ENCODE results near the gene KCNJ6. TPM values are rescaled to one million over a fixed set of nuclear protein-coding genes. Genes with fewer than 3 reads are reported as not detected.

Gene KCNJ6
- total RNA-seq, 1 donor from 2014 or later: not detected

GRCh38 chr21:37561941-37562919 is 354.0 kb downstream of the KCNJ6 start:
- H3K27me3 ChIP-seq: no peaks in the 10 kb centered on the region
- peak in 1 of 2 donors; percentile 47 for DNase-seq (ENCODE audit: extremely low spot score in 2 of 2)
- no peak overlapping the region for H3K27ac ChIP-seq
- H3K4me1 ChIP-seq: peaks cover 14% of the 10 kb centered on the region
- H3K36me3 ChIP-seq: no peaks in the 10 kb centered on the region
- intact Hi-C loops (cut with DNase I): loop anchor here (10.0 kb wide), 2 partner anchors 197 to 297 kb away; partner anchors contain the start of genes DYRK1A and VPS26C
- TF ChIP-seq CTCF (IDR thresholded peaks at IDR 0.05): no peak
- TF ChIP-seq POLR2A (IDR thresholded peaks at IDR 0.05): no peak
- H3K4me3 ChIP-seq: no peak overlapping the region
- H3K9me3 ChIP-seq: no peaks in the 10 kb centered on the region

GRCh38 chr21:37561506-37561905 is 354.8 kb downstream of the KCNJ6 start:
- no peaks in the 10 kb centered on the region for H3K36me3 ChIP-seq
- no peak for TF ChIP-seq CTCF (IDR thresholded peaks at IDR 0.05)
- TF ChIP-seq POLR2A (IDR thresholded peaks at IDR 0.05): no peak
- no peak for TF ChIP-seq POLR2AphosphoS5 (IDR thresholded peaks at IDR 0.05; ENCODE audit: insufficient read depth in 1 of 2, low read depth in 1 of 2)
- H3K27me3 ChIP-seq: no peaks in the 10 kb centered on the region
- H3K4me1 ChIP-seq: peaks cover 14% of the 10 kb centered on the region
- H3K4me3 ChIP-seq: no peak overlapping the region
- H3K9me3 ChIP-seq: no peaks in the 10 kb centered on the region
- no peak overlapping the region for H3K27ac ChIP-seq
- peak in 1 of 2 donors; percentile 52 for DNase-seq (ENCODE audit: extremely low spot score in 2 of 2)
- intact Hi-C loops (cut with DNase I): loop anchor here (10.0 kb wide), 2 partner anchors 197 to 297 kb away; partner anchors contain the start of genes DYRK1A and VPS26C

- Histone ChIP-seq H3K4me1 (peaks cover 14% of the 10 kb centered on the region), H3K9me3 (no peaks in the 10 kb centered on the region)
- intact Hi-C loops (cut with DNase I): loop anchor here (10.0 kb wide), 2 partner anchors 196 to 296 kb away; partner anchors contain the start of genes DYRK1A and VPS26C
These were observed 355.9 kb downstream of the KCNJ6 start for GRCh38 chr21:37560385-37560784.

GRCh38 chr21:37558676-37559211 is 357.5 kb downstream of the KCNJ6 start:
- Histone ChIP-seq H3K36me3 (no peaks in the 10 kb centered on the region), H3K9me3 (no peaks in the 10 kb centered on the region), H3K27me3 (no peaks in the 10 kb centered on the region), H3K4me1 (peaks cover 5% of the 10 kb centered on the region), H3K4me3 (no peak overlapping the region), H3K27ac (no peak overlapping the region)
- intact Hi-C loops (cut with DNase I): no loop called here
- TF ChIP-seq POLR2AphosphoS5 (IDR thresholded peaks at IDR 0.05; ENCODE audit: insufficient read depth in 1 of 2, low read depth in 1 of 2): no peak
- peak in 1 of 2 donors; percentile 67 for DNase-seq (ENCODE audit: extremely low spot score in 2 of 2)

More at GRCh38 chr21:37560385-37560784, 355.9 kb downstream of the KCNJ6 start:
- Histone ChIP-seq H3K27ac (no peak overlapping the region), H3K36me3 (no peaks in the 10 kb centered on the region), H3K4me3 (no peak overlapping the region), H3K27me3 (no peaks in the 10 kb centered on the region)
- TF ChIP-seq CTCF (IDR thresholded peaks at IDR 0.05): no peak
- TF ChIP-seq POLR2A (IDR thresholded peaks at IDR 0.05): no peak
- TF ChIP-seq POLR2AphosphoS5 (IDR thresholded peaks at IDR 0.05; ENCODE audit: insufficient read depth in 1 of 2, low read depth in 1 of 2): no peak
- peak in 1 of 2 donors; percentile 77 for DNase-seq (ENCODE audit: extremely low spot score in 2 of 2)
